GM18951 (cell line): ENCODE data around the gene TRMU.

Source experiments
- POLR2A ChIP-seq: IDR thresholded peaks from 4 replicates; pipeline ENCODE4 v1.6.1; 2011; ENCODE audit warnings: mild to moderate bottlenecking; ENCODE audit not compliant: insufficient read length, insufficient read depth; ENCODE audit errors: extremely low read depth
- in situ Hi-C: fragments of 300-500 bp; cut with MboI; formaldehyde crosslinking; loops from one replicate; pipeline ENCODE4 v1.12.0; 2022; ENCODE audit warnings: low sequenced_read_pairs, mixed read lengths, inconsistent platforms; ENCODE audit not compliant: unreplicated experiment

Gene TRMU

GRCh38 chr22:46368422-46368821, 32.9 kb downstream of the TRMU start:
- in situ Hi-C loops = loop anchor here (10.0 kb wide), 1 partner anchor 66 kb away; no protein-coding TSS in a partner anchor

GRCh38 chr22:46368871-46369715, 33.6 kb downstream of the TRMU start:
- in situ Hi-C loops = loop anchor here (10.0 kb wide), 1 partner anchor 66 kb away; no protein-coding TSS in a partner anchor
- no peak for TF ChIP-seq POLR2A

More at GRCh38 chr22:46368422-46368821, 32.9 kb downstream of the TRMU start:
- no peak for TF ChIP-seq POLR2A

GRCh38 chr22:46369716-46370583, 34.4 kb downstream of the TRMU start:
- no peak for TF ChIP-seq POLR2A
- in situ Hi-C loops = loop anchor here (10.0 kb wide), 1 partner anchor 65 kb away; no protein-coding TSS in a partner anchor

DNA sequence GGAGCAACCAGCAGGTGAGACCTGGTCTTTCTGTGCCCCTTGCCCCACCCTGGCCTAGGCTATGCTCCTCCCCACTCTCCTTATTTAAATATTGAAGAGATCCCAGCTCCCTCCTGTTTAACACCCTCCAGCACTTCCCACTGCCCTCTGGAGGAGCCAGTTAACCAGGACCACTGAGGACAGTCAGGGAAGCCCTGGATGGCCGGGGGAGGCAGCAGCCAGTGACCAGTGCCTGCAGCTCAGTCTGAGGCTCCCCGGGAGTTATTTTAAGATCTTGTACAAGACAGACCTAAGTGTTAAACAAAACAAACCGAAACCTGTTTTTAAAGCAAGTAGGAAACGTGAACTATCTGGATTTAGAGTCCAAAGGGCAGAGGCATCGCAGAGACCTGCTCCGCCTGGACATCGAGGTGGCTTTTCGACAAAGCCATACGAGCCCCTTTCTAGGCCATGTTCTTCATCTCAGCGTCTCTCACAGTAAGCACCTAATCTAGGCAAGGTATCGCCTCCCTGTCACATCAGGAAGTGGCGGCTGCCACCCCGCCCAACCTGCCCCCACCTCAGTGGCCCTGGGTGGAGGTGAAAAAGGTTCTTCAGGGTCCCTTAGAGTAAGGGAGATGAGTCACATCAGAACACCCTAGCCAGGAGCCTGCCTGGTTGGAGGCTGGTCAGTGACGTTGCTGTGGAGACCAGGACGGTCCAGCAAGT, 35.2 kb downstream of the TRMU start:
- TF ChIP-seq POLR2A = no peak
- in situ Hi-C loops = no loop called here

DNA sequence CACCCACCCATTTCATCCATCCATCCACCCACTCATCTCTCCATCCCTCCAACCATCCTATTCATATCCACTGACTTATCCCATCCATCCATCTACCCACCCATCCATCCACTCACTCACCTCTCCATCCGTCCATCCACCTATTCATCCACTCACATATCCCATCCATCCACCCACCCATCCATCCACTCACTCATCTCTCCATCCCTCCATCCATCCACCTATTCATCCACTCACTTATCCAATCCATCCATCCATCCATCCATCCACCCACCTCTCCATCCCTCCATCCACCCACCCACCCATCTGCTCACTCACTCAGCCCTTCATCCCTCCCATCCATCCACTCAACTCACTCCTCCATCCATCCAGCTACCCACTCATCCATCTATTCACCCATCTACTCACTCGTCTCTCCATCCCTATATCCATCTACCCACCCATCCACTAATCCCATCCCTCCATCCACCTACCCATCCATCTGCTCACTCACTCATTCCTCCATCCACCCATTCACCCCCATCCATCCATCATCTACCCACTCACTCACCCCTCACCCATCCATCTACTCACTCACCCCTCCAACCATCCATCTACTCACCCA, 36.2 kb downstream of the TRMU start:
- TF ChIP-seq POLR2A = no peak
- in situ Hi-C loops = no loop called here

DNA sequence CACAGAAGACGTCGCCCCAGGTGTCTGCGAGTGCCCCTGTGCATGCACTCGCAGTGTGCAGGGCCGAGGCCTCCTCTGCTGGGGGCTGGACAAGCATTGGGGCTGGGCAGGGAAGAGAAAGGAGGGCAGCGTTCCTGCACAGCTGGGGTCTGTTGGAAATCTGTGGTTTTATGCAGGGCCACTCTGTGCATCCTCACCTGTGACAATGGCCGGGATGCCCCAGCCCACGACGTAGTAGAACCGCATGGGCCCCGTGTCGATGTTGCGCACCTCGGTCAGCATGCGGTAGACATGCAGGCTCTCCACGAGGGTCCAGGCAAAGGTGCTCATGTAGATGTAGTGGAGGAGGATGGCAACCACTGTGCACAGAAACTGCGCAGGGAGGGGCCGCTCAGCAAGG, 37.2 kb downstream of the TRMU start:
- no peak for TF ChIP-seq POLR2A
- in situ Hi-C loops = no loop called here

DNA sequence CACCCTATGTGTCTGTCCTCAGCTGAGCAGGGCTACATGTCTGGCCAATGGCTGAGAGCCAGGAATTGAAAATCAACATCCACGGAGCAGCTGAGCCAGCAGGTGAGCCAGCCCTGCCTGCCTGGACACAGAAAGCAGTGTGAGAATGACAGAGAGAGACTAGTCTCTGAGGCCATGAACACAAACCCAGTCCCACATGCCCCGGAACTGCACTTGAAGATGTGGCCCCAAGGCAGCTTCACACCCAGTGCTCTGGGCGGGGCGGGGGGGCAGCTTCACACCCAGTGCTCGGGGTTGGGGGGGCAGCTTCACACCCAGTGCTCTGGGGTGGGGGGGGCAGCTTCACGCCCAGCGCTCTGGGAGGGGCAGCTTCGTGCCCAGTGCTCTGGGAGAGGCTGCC, 37.6 kb downstream of the TRMU start:
- no peak for TF ChIP-seq POLR2A
- in situ Hi-C loops = no loop called here

DNA sequence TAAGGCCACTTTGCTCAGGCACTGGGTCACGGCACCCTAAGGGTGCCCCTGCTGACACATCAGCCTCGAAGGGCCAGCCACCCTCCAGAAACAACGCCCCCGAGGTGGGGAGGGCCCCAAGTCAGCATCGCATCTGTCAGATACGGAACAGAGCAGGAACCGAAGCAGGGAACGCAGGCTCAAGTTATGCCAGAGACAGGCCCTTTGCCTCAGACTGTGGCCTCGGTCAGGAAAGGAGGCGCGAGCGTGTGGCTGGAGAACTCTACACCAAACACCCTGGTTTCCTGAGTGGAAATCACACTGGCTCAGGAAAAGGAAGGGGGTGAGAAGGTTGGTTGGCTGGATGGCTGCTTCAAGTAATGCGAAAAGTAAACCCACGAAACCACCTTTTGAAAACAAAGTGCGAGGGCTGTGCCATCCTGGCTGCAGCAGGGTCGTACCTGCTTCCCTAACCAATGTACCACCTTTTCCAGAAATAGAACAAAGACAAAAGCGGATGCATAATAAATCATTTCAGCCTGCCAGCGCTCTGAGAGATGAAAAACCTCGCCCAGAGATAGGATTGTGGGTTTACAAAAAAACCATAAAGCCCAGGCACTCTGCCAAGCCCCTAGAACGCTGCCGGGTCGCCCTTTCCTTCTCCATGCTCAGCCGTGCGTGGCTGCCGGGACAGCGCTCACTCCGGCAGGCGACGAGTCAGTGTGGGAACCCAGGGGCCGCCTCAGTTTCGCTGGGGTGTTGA, 38.6 kb downstream of the TRMU start:
- in situ Hi-C loops = no loop called here
- no peak for TF ChIP-seq POLR2A

DNA sequence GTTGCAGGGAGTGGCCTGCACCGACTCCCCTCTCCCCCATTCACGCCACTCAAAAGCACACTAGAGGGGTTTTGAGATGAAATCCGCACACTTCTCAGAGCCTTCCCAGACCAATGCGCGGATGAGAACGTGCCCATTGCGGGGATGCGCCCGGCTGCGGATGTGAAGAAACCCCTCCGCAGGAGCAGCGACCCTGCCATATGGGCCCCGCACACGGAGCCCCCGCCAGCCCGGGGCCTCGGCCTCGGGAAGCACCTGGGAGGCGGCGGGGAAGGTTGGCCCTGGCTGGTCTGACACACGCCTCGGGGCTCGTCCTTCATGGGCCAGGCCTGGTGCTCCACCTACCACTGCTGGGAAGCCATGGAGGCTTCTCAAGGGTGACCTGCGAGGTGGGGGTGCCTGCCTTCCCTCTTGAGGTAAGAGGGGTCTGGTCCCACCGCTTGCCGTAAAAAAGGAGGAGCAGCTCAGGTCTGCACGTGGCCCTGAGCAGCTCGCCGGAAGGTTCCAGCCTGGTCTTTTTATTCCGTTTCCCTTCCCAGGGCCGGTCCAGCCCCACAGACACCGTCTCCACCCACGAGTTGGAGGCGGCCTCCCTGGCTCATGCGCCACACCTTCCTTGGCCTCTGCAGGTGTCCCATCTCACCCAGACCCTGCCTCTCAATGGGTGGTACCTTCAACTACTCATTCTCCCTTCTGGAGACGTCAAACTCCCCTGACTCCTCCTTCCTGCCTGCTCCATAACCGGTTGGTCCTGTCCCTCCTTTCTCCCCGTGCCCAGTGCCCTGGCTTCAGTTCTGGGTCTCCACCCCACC, 39.4 kb downstream of the TRMU start:
- in situ Hi-C loops = no loop called here
- TF ChIP-seq POLR2A = no peak

GRCh38 chr22:46376111-46376510, 40.6 kb downstream of the TRMU start:
- TF ChIP-seq POLR2A = no peak
- in situ Hi-C loops = no loop called here

DNA sequence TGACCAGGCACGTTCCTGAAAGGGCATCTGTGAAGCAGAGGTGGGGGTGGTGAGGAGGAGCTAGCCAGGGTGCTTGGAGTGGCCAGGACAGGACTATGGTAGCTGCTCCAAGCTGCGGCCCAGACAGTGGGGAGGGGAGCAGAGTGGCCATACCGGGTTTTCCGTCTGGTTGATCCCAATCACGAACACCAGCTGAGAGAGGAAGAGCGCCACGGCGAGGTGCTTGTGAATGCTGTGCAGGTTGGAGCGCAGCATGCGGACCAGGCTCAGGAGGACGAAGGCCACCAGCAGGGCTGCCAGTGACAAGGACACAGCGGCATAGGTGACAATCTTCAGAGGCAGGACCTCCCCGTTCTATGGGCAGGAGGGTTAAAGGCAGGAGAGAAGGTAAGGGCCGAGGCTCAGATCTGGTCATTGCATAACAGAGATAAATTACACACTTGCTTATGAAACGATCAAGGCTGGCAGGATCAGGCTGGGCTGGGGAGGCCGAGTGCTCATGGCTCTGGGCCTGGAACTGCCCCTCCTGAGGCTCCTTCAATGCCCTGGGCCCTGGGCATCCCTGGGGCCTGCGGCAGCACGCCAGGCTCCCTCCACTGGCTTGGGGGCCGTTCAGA, 41.5 kb downstream of the TRMU start:
- in situ Hi-C loops = no loop called here
- TF ChIP-seq POLR2A = no peak
